PC-9 (cell line): ENCODE results near the gene KIDINS220. TPM values are rescaled to one million over a fixed set of nuclear protein-coding genes. Genes with fewer than 3 reads are reported as not detected.

Experiments used
- BruUV-seq: library from RNA; stranded (reverse); fragments of 400-500 nt; replicated peaks from 2 replicates; lab custom pipeline; 2021; lab: Mats Ljungman, UMichigan
- CTCF ChIA-PET: fragments of 300-600 bp; sonication (Branson Sonifier 250); formaldehyde crosslinking; loops from one replicate; lab custom pipeline; 2022; ENCODE audit warnings: antibody characterized with exemption; lab: Charles Lee
- POLR2A ChIA-PET: fragments of 300-600 bp; sonication (Branson Sonifier 250); formaldehyde crosslinking; loops from one replicate; lab custom pipeline; 2022; ENCODE audit warnings: antibody characterized with exemption; ENCODE audit not compliant: unreplicated experiment; lab: Charles Lee
- DNase-seq, 2 experiments: peaks; one replicate each; pipeline versions ENCODE4 v3.0.0 to v3.0.0-alpha.2; 2015 to 2022; ENCODE audit warnings: mixed read lengths in 1 of 2
- H2AFZ ChIP-seq: fragments of 200-600 bp; sonication (generic); 2 replicates; pipeline ENCODE4 v1.8.1; 2017; ENCODE audit warnings: antibody characterized with exemption
- H3F3A ChIP-seq: fragments of 200-600 bp; sonication (generic); 2 replicates; pipeline ENCODE4 v1.8.1; 2017; ENCODE audit warnings: antibody characterized with exemption, mild to moderate bottlenecking, low read depth; ENCODE audit not compliant: insufficient read depth
- H3K27ac ChIP-seq: fragments of 200-600 bp; sonication (generic); 2 replicates; pipeline ENCODE4 v1.6.1; 2016; ENCODE audit warnings: mixed run types
- H3K27me3 ChIP-seq: fragments of 200-600 bp; sonication (generic); 2 replicates; pipeline ENCODE4 v1.6.1; 2016; ENCODE audit warnings: low read depth, mixed run types; ENCODE audit not compliant: insufficient read depth
- H3K36me3 ChIP-seq: fragments of 200-600 bp; sonication (generic); 2 replicates; pipeline ENCODE4 v1.6.1; 2016; ENCODE audit warnings: low read depth, mixed run types
- H3K4me1 ChIP-seq: fragments of 200-600 bp; sonication (generic); replicated peaks from 2 replicates; pipeline ENCODE4 v1.6.1; 2016; ENCODE audit warnings: mixed run types; ENCODE audit not compliant: insufficient read depth
- H3K4me2 ChIP-seq: fragments of 200-600 bp; sonication (generic); 2 replicates; pipeline ENCODE4 v1.6.1; 2017; ENCODE audit warnings: mixed run types
- H3K4me3 ChIP-seq: fragments of 200-600 bp; sonication (generic); 2 replicates; pipeline ENCODE4 v1.6.1; 2016; ENCODE audit warnings: mixed run types
- H3K79me2 ChIP-seq: fragments of 200-600 bp; sonication (generic); 2 replicates; pipeline ENCODE4 v1.6.1; 2017; ENCODE audit warnings: low read depth, mixed run types
- H3K9me2 ChIP-seq: fragments of 200-600 bp; sonication (generic); 2 replicates; pipeline ENCODE4 v1.8.1; 2017; ENCODE audit warnings: mild to moderate bottlenecking; ENCODE audit not compliant: insufficient read depth
- H3K9me3 ChIP-seq: fragments of 200-600 bp; sonication (generic); 2 replicates; pipeline ENCODE4 v1.8.1; 2016; ENCODE audit warnings: low read depth; ENCODE audit not compliant: insufficient read depth
- H4K20me1 ChIP-seq: fragments of 200-600 bp; sonication (generic); 2 replicates; pipeline ENCODE4 v1.8.1; 2017; ENCODE audit not compliant: insufficient read depth
- CTCF ChIP-seq: fragments of 200-600 bp; sonication (generic); conservative IDR thresholded peaks from 2 replicates; pipeline ENCODE4 v1.6.1; 2017; ENCODE audit warnings: mixed run types, antibody characterized with exemption, mild to moderate bottlenecking, moderate library complexity
- EZH2 ChIP-seq: fragments of 200-600 bp; sonication (generic); IDR thresholded peaks from 2 replicates; pipeline ENCODE4 v1.8.0; 2017; ENCODE audit warnings: antibody characterized with exemption, low read depth
- intact Hi-C: fragments of 100-400 bp; cut with micrococcal nuclease; formaldehyde crosslinking; loops from one replicate; pipeline ENCODE4 v1.10.0; 2022; ENCODE audit not compliant: unreplicated experiment
- total RNA-seq: library from RNA; stranded (reverse); gene quantifications from 2 replicates; pipeline ENCODE4 v1.2.3, GENCODE V29; 2021

Gene KIDINS220
- total RNA-seq, 1 experiment from 2014 or later, result 13.9 TPM

- Histone ChIP-seq H3K79me2 (no peaks in the 10 kb centered on the region), H3K36me3 (peaks cover 27% of the 10 kb centered on the region), H2AFZ (no peak overlapping the region), H3K4me3 (no peak overlapping the region), H3K4me2 (no peak overlapping the region), H3K9me3 (no peaks in the 10 kb centered on the region), H4K20me1 (no peaks in the 10 kb centered on the region), H3F3A (peaks cover 4% of the 10 kb centered on the region; the same call in 1 of the 2 replicates), H3K27me3 (no peaks in the 10 kb centered on the region), H3K27ac (no peak overlapping the region), H3K4me1 (no peaks in the 10 kb centered on the region), H3K9me2 (no peaks in the 10 kb centered on the region)
- BruUV-seq, result no TSS peak
- POLR2A ChIA-PET, result no interaction called here
- DNase-seq, result no peak
- TF ChIP-seq EZH2 (no peak), CTCF (no peak)
- CTCF ChIA-PET, result no interaction called here
- intact Hi-C loops, result loop anchor here (10.0 kb wide), 1 partner anchor 127 kb away; the partner anchor contains the start of gene MBOAT2
Measured at GRCh38 chr2:8877894-8878293, 40.5 kb upstream of the KIDINS220 start.

- Histone ChIP-seq H3K79me2 (no peaks in the 10 kb centered on the region), H3F3A (peaks cover 4% of the 10 kb centered on the region; the same call in 1 of the 2 replicates), H3K4me2 (no peak overlapping the region), H3K27ac (no peak overlapping the region), H3K9me2 (no peaks in the 10 kb centered on the region), H3K36me3 (peaks cover 30% of the 10 kb centered on the region), H4K20me1 (no peaks in the 10 kb centered on the region), H2AFZ (no peak overlapping the region), H3K4me1 (no peaks in the 10 kb centered on the region), H3K4me3 (no peak overlapping the region), H3K9me3 (no peaks in the 10 kb centered on the region), H3K27me3 (no peaks in the 10 kb centered on the region)
- no TSS peak for BruUV-seq
- POLR2A ChIA-PET, result no interaction called here
- no peak for DNase-seq
- intact Hi-C loops, result loop anchor here (10.0 kb wide), 1 partner anchor 127 kb away; the partner anchor contains the start of gene MBOAT2
- TF ChIP-seq CTCF (no peak), EZH2 (no peak)
- CTCF ChIA-PET, result no interaction called here
Measured at GRCh38 chr2:8877332-8877731, 39.9 kb upstream of the KIDINS220 start.

GRCh38 chr2:8876628-8877027 lies 39.2 kb upstream of the KIDINS220 start:
- no peak overlapping the region for H3K4me3 ChIP-seq
- ChIA-PET CTCF (interaction anchor here (0.6 kb wide), 1 partner anchor 255 kb away, joined by 4 read pairs; no protein-coding TSS in a partner anchor), POLR2A (interaction anchor here (0.5 kb wide), 1 partner anchor 137 kb away, joined by 4 read pairs; no protein-coding TSS in a partner anchor)
- intact Hi-C loops, result loop anchor here (10.0 kb wide), 1 partner anchor 128 kb away; the partner anchor contains the start of gene MBOAT2
- TF ChIP-seq EZH2, result no peak
- TF ChIP-seq CTCF, result no peak
- no peaks in the 10 kb centered on the region for H4K20me1 ChIP-seq
- H3K27me3 ChIP-seq, result no peaks in the 10 kb centered on the region
- no peaks in the 10 kb centered on the region for H3K9me2 ChIP-seq
- H3K36me3 ChIP-seq, result peaks cover 29% of the 10 kb centered on the region
- H3K9me3 ChIP-seq, result no peaks in the 10 kb centered on the region
- DNase-seq, result no peak
- H3F3A ChIP-seq, result peaks cover 3% of the 10 kb centered on the region; the same call in 1 of the 2 replicates
- H2AFZ ChIP-seq, result no peak overlapping the region
- H3K27ac ChIP-seq, result no peak overlapping the region
- H3K4me1 ChIP-seq, result no peaks in the 10 kb centered on the region
- BruUV-seq, result no TSS peak
- H3K79me2 ChIP-seq, result no peaks in the 10 kb centered on the region
- H3K4me2 ChIP-seq, result no peak overlapping the region
